Lower lobe of right lung (tissue), 2 donors: ENCODE results near the gene GET4. TPM values are rescaled to one million over a fixed set of nuclear protein-coding genes. Genes with fewer than 3 reads are reported as not detected.

ENCODE experiments used
- ATAC-seq, 2 donors: fragments of 200-7000 bp; cut with Tn5 transposase; one replicate each; pipeline ENCODE4 v1.9.1; 2020 to 2022; ENCODE audit warnings: mild to moderate bottlenecking in 2 of 2, moderate library complexity in 2 of 2
- DNase-seq: peaks from one replicate; pipeline ENCODE4 v3.0.0-alpha.2; 2020
- H3K27ac ChIP-seq: fragments of 200-600 bp; one replicate; pipeline ENCODE4 v1.8.0; 2022
- H3K27me3 ChIP-seq: fragments of 200-600 bp; one replicate; pipeline ENCODE4 v1.8.0; 2022; ENCODE audit warnings: low read depth
- H3K36me3 ChIP-seq: fragments of 200-600 bp; one replicate; pipeline ENCODE4 v1.8.0; 2022; ENCODE audit warnings: mild to moderate bottlenecking
- H3K4me1 ChIP-seq: fragments of 200-600 bp; one replicate; pipeline ENCODE4 v1.8.0; 2022
- H3K4me3 ChIP-seq: fragments of 200-600 bp; one replicate; pipeline ENCODE4 v1.8.0; 2022; ENCODE audit warnings: mild to moderate bottlenecking
- H3K9me3 ChIP-seq: fragments of 200-600 bp; one replicate; pipeline ENCODE4 v1.8.0; 2022
- intact Hi-C: fragments of 100-400 bp; cut with DNase I; formaldehyde crosslinking; loops from one replicate; pipeline ENCODE4 v1.11.0; 2022
- total RNA-seq: library from RNA; stranded (reverse); fragmentation: NEBNext Ultra II Directional; extraction: Animal tissue kit (Norgen Biotek cat#: 25700); gene quantifications from one replicate; pipeline ENCODE4 v1.2.1, GENCODE V29; 2021
- TF ChIP-seq, protein P1 (sequence below): fragments of 200-600 bp; IDR thresholded peaks from one replicate; pipeline ENCODE4 v1.8.0; 2022; ENCODE audit warnings: antibody characterized with exemption, mild to moderate bottlenecking
- donor health status: DM: no; HTN: yes; CAD: no; lungs with severe emphysema.

The GET4 gene
- total RNA-seq, 1 donor from 2014 or later: 31.7 TPM

DNA sequence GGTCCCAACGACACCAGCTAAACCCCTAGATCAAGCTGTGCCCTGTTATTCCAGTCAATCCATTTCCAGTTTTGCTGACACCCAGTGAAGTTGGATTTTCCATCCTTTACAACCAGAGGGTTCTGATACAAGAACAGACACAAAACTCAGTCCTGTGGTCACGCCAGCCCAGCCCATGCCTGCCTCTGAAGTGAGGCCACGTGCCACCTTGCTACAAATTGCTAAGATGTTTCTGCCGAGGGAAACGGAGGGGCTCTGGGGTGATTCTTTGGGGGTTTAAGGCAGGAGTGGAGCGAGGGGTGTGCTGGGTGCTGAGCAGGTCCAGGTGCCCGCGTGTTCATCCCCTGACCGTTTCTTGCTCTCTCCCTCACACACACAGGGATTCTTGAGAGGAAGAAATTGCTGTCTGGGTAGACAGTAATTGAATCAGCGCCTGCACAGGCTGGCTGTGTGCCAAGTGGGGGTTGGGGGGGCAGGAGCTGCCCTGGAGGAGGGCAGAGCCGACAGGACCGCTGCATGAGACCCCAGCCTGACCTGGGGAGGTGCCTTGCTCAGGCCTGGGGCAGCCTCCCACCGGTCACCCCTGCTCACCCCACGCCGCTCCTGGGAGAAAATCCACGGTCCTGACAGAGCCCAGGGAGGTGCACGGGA lies 40.1 kb downstream of the GET4 start:
- TF ChIP-seq, protein P1, sequence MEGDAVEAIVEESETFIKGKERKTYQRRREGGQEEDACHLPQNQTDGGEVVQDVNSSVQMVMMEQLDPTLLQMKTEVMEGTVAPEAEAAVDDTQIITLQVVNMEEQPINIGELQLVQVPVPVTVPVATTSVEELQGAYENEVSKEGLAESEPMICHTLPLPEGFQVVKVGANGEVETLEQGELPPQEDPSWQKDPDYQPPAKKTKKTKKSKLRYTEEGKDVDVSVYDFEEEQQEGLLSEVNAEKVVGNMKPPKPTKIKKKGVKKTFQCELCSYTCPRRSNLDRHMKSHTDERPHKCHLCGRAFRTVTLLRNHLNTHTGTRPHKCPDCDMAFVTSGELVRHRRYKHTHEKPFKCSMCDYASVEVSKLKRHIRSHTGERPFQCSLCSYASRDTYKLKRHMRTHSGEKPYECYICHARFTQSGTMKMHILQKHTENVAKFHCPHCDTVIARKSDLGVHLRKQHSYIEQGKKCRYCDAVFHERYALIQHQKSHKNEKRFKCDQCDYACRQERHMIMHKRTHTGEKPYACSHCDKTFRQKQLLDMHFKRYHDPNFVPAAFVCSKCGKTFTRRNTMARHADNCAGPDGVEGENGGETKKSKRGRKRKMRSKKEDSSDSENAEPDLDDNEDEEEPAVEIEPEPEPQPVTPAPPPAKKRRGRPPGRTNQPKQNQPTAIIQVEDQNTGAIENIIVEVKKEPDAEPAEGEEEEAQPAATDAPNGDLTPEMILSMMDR: no peak
- intact Hi-C loops: no loop called here
- H3K27ac ChIP-seq: no peak overlapping the region
- no peaks in the 10 kb centered on the region for H3K9me3 ChIP-seq
- no peaks in the 10 kb centered on the region for H3K4me1 ChIP-seq
- no peak overlapping the region for H3K4me3 ChIP-seq
- ATAC-seq: no peak
- DNase-seq: peak; percentile 40
- peaks cover 4% of the 10 kb centered on the region for H3K36me3 ChIP-seq
- H3K27me3 ChIP-seq: no peaks in the 10 kb centered on the region

DNA sequence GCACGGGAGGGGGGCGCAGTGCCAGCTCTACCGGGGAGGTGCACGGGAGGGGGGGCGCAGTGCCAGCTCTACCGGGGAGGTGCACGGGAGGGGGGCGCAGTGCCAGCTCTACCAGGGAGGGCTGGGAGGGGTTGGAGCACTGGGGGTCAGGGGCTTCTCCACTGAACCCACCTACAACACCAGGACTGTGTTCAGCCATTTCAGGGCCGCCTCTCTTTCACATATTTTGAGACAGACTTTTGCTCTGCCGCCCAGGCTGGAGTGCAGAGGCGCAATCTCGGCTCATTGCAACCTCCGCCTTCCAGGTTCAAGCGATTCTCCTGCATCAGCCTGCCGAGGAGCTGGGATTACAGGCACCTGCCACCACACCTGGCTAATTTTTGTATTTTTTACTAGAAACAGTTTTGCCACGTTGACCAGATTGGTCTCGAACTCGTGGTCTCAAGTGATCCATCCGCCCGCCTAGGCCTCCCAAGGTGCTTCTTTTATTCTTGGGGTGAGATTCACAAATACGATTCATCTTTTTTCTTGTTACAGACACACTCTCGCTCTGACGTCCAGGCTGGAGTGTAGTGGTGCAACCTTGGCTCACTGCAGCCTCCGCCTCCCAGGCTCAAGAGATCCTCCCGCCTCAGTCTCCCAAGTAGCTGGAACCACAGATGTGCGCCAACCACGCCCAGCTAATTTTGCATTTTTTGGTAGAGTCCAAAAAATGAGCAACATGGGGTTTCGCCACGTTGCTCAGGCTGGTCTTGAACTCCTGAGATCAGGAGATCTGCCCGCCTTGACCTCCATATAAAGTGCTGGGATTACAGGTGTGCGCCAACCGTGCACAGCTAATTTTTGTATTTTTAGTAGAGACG lies 41.1 kb downstream of the GET4 start:
- Histone ChIP-seq H3K36me3 (peaks cover 4% of the 10 kb centered on the region), H3K9me3 (no peaks in the 10 kb centered on the region), H3K27ac (no peak overlapping the region), H3K4me1 (peaks cover 9% of the 10 kb centered on the region), H3K4me3 (no peak overlapping the region), H3K27me3 (no peaks in the 10 kb centered on the region)
- intact Hi-C loops: no loop called here
- TF ChIP-seq, protein P1: no peak
- DNase-seq (peak; percentile 20), ATAC-seq (no peak)

DNA sequence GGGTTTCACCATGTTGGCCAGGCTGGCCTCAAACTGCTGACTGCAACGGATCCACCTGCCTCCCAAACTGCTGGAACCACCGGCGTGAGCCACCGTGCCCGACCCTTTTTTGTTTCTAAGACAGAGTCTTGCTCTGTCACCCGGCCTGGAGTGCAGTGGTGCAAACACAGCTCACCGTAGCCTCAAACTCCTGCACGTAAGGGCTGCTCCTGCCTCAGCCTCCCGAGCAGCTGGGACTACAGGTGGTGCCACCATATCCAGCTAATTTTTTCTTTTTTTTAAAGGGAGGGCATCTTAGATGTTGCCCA lies 41.7 kb downstream of the GET4 start:
- no peak for ATAC-seq
- no peaks in the 10 kb centered on the region for H3K9me3 ChIP-seq
- H3K36me3 ChIP-seq: peaks cover 4% of the 10 kb centered on the region
- TF ChIP-seq, protein P1: no peak
- intact Hi-C loops: no loop called here
- no peak overlapping the region for H3K4me3 ChIP-seq
- DNase-seq: peak; percentile 23
- no peaks in the 10 kb centered on the region for H3K27me3 ChIP-seq
- H3K4me1 ChIP-seq: peaks cover 13% of the 10 kb centered on the region
- H3K27ac ChIP-seq: no peak overlapping the region

DNA sequence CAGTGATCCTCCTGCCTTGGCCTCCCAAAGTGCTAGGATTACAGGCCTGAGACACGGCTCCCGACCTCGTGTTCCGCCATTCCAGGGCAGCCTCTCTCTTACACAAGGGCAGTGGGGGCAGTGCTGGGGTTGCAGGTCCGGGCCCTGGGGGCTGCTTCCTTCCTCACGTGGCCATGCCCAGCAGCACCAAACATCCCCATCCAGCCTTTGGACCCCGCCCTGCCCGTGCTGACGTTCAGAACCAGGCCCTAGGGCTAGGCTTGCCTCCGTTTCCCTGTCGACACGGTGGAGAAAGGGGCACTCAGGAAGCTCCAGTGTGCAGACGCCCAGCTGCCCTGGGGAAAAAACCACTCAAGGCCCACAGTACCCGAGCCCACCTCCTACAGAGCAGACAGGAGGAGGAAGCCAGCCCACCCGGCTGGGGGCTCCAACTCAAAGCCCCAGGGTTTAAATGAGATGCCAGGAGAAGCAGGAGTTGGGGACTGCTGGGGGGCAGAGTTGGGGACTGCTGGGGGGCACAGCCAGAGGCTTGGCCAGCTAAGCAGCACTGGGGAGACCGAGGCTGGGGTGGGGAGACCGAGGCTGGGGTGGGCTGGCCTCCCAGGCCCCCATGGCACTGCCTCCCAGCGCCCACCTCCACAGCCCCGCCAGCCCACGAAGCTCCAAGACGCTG lies 42.2 kb downstream of the GET4 start:
- no peak for ATAC-seq
- H3K27me3 ChIP-seq: no peaks in the 10 kb centered on the region
- no peak overlapping the region for H3K4me3 ChIP-seq
- intact Hi-C loops: no loop called here
- H3K36me3 ChIP-seq: peaks cover 4% of the 10 kb centered on the region
- H3K9me3 ChIP-seq: no peaks in the 10 kb centered on the region
- H3K4me1 ChIP-seq: peaks cover 18% of the 10 kb centered on the region
- no peak overlapping the region for H3K27ac ChIP-seq
- TF ChIP-seq, protein P1: no peak
- DNase-seq: peak; percentile 32

DNA sequence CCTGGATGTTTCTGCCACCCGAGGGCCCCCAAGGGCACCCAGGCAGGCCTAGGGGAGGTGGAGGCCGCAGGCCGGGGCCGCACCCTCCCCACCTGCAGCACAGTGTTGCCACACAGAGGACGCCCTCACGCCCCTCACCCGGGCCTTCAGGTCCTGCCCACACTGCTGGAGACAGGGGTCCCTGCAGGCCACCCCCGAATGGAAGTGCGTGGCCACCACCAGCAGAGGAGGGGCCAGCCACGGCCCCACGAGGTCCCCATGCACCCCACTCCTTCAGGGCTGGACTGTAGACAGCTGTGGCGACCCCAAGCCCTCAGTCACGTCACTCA lies 42.7 kb downstream of the GET4 start:
- ATAC-seq: no peak
- Histone ChIP-seq H3K9me3 (no peaks in the 10 kb centered on the region), H3K27ac (no peak overlapping the region), H3K27me3 (no peaks in the 10 kb centered on the region), H3K4me3 (no peak overlapping the region), H3K36me3 (peaks cover 4% of the 10 kb centered on the region), H3K4me1 (peaks cover 20% of the 10 kb centered on the region)
- TF ChIP-seq, protein P1: no peak
- intact Hi-C loops: no loop called here
- peak; percentile 28 for DNase-seq
